Ovary (tissue), 9 donors: ENCODE data around the gene PARD3B. TPM values are rescaled to one million over a fixed set of nuclear protein-coding genes. Genes with fewer than 3 reads are reported as not detected.

Experiments
- DNase-seq, 5 donors: peaks; one replicate each; pipeline ENCODE4 v3.0.0-alpha.2; 2019 to 2020
- H3K27ac ChIP-seq, 2 donors: fragments of 200-600 bp; one replicate each; pipeline versions ENCODE4 v1.5.1 to v1.8.0; 2019 to 2022
- H3K27me3 ChIP-seq: fragments of 200-600 bp; one replicate; pipeline ENCODE4 v1.8.0; 2022
- H3K36me3 ChIP-seq: fragments of 200-600 bp; sonication (generic); one replicate; pipeline ENCODE4 v1.5.1; 2019
- H3K4me1 ChIP-seq: one replicate; pipeline ENCODE4 v1.8.1; 2013; ENCODE audit warnings: mild to moderate bottlenecking, moderate library complexity; ENCODE audit not compliant: insufficient read depth
- H3K4me3 ChIP-seq: fragments of 200-600 bp; sonication (generic); one replicate; pipeline ENCODE4 v1.5.1; 2017
- H3K9me3 ChIP-seq, 2 donors: fragments of 200-600 bp in 1 of 2; sonication (generic) in 1 of 2; one replicate each; pipeline versions ENCODE4 v1.5.1 to v1.8.1; 2013 to 2019; ENCODE audit warnings: mild to moderate bottlenecking in 1 of 2, moderate library complexity in 1 of 2
- EP300 ChIP-seq: sonication (generic); formaldehyde crosslinking; IDR thresholded peaks from one replicate; pipeline ENCODE4 v1.6.1; 2017; ENCODE audit warnings: antibody characterized with exemption
- POLR2A ChIP-seq: fragments of 450-650 bp; IDR thresholded peaks from one replicate; pipeline ENCODE4 v1.6.1; 2017; ENCODE audit warnings: antibody characterized with exemption, mild to moderate bottlenecking, moderate library complexity
- WGBS, 3 donors: extraction: QIAGEN DNeasy Blood & Tissue Kit in 1 of 3; methylation state at CpG; one replicate each; pipeline versions ENCODE4 v1.1.5 to v1.1.7; 2013 to 2017; 5-methylcytosine and 5-hydroxymethylcytosine counted together
- intact Hi-C, 4 donors: fragments of 100-400 bp; cut with DNase I; formaldehyde crosslinking; loops; one replicate each; pipeline versions ENCODE4 v1.11.0 to v1.15.1; 2022 to 2023
- polyA plus RNA-seq, 2 donors: library from polyadenylated mRNA; stranded (reverse); fragments of 200-250 nt in 1 of 2; fragments of 350-450 nt in 1 of 2; fragmentation: Illumina TruSeq in 1 of 2; extraction: RNeasy Lipid Tissue Mini Kit (QIAGEN cat#74804) in 1 of 2; gene quantifications; one replicate each; pipeline ENCODE4 v1.2.3, GENCODE V29; 2013 to 2014
- total RNA-seq, 7 donors: library from RNA; depleted of rRNA in 2 of 7; stranded (reverse); fragments of >200 nt in 2 of 7; fragmentation: NEBNext Ultra II Directional in 3 of 7; extraction: Animal tissue kit (Norgen Biotek cat#: 25700) in 3 of 7; gene quantifications; one replicate each; pipeline versions ENCODE4 v1.1.0 to v1.2.4, GENCODE V29; 2016 to 2023
- TF ChIP-seq, protein P1 (sequence below), 3 donors: fragments of 450-650 bp in 2 of 3; fragments of 200-600 bp in 1 of 3; IDR thresholded peaks; one replicate each; pipeline versions ENCODE4 v1.5.1 to v1.8.0; 2016 to 2022; ENCODE audit warnings: antibody characterized with exemption in 3 of 3, mild to moderate bottlenecking in 1 of 3
- donor health status: DM: no; HTN: no; CAD: no; lungs with moderate emphysema.
- donor health status: DM: no; HTN: no; CAD: no.
- donor health status: Bipolar disorder and iron deficiency.
- donor health status: DM: yes; HTN: yes; CAD: no.
- donor health status: DM: no; HTN: no; CAD: no.
- donor health status: DM: yes; HTN: yes; CAD: no.

The PARD3B gene
- total and polyA plus RNA-seq, 9 donors = 8.2 to 46.6 (median 28.7) TPM

DNA sequence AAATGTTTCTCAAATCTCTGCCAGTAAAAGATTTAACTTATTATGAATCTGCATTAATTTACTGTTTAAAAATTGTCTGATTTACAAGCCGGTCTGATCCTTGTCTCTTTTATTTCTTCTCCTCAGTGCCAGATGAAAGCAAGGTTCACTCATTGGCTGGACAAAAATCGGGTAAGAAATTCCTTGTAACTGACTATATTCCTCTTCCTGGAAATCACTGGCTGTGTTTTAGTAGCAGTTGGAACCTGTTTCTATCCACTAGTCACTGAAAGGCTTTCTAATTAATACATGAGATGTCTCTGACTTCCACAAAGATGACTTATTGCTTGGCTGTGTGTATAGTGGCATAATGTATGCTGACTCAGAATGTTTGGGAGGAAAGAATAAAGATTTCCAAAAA is 700.4 kb downstream of the PARD3B start:
- H3K27ac ChIP-seq = no peak overlapping the region
- WGBS, 3 donors = 9 to 13% (median 12%) methylated on average over 2 of the region's 2 CpGs
- intact Hi-C loops = no loop called here

DNA sequence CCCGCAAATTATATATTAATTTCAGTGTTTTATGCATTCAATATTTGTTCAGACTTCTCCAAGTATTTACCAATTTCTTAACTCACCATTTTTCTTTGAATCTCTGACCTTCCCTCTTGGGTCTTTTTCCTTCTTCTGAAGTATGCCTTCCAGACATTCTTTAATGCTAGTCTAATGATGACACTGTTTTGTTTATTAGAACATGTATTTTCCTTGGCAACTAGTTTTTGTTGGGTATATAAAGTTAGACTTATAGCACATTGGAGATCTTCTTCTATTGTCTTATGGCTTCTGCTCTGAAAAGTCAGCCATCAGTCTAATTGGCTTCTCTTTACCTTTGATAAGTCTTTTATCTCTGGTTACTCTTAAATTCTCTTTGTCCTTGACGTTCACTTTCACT is 713.8 kb downstream of the PARD3B start:
- Histone ChIP-seq H3K27ac (no peak overlapping the region), H3K4me1 (no peaks in the 10 kb centered on the region), H3K27me3 (no peaks in the 10 kb centered on the region), H3K36me3 (no peaks in the 10 kb centered on the region), H3K9me3 (no peaks in the 10 kb centered on the region), H3K4me3 (no peak overlapping the region)
- intact Hi-C loops = no loop called here
- 78 to 84% (median 82%) methylated on average over 2 of the region's 2 CpGs for WGBS, 3 donors
- TF ChIP-seq, protein P1, sequence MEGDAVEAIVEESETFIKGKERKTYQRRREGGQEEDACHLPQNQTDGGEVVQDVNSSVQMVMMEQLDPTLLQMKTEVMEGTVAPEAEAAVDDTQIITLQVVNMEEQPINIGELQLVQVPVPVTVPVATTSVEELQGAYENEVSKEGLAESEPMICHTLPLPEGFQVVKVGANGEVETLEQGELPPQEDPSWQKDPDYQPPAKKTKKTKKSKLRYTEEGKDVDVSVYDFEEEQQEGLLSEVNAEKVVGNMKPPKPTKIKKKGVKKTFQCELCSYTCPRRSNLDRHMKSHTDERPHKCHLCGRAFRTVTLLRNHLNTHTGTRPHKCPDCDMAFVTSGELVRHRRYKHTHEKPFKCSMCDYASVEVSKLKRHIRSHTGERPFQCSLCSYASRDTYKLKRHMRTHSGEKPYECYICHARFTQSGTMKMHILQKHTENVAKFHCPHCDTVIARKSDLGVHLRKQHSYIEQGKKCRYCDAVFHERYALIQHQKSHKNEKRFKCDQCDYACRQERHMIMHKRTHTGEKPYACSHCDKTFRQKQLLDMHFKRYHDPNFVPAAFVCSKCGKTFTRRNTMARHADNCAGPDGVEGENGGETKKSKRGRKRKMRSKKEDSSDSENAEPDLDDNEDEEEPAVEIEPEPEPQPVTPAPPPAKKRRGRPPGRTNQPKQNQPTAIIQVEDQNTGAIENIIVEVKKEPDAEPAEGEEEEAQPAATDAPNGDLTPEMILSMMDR (IDR thresholded peaks at IDR 0.05) = no peak
- TF ChIP-seq EP300 = no peak
- TF ChIP-seq POLR2A = no peak
- no peak for DNase-seq

More for the DNA sequence above, 700.4 kb downstream of the PARD3B start:
- no peak for DNase-seq
- Histone ChIP-seq H3K4me3 (no peak overlapping the region), H3K27me3 (no peaks in the 10 kb centered on the region), H3K36me3 (no peaks in the 10 kb centered on the region), H3K4me1 (no peaks in the 10 kb centered on the region), H3K9me3 (no peaks in the 10 kb centered on the region)
- TF ChIP-seq, protein P1 (IDR thresholded peaks at IDR 0.05) = no peak
- TF ChIP-seq EP300 (no peak), POLR2A (no peak)

DNA sequence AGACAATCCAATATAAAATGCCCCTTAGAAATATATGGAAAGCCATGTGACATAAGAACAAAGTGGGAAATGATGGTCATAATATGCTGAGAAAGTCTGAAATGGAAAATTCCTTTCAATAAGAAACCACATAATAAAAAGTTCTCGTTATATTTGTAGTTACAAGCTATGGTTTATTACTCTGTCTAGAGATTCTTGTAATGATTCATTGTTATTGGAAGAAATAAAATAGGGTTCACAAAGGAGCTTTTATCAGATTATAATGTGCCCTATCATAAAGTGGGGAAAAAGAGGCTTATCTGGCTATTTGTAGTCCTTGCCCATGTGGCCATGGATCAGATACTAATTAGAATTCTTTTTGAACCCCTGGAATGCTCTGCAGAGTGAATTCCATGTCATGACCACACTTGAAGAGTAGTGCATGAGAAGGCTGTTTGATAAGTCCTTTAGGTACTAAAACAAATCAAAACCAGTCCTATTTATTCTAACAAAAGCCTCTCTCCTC is 716.3 kb downstream of the PARD3B start:
- H3K4me1 ChIP-seq = no peaks in the 10 kb centered on the region
- no peak for DNase-seq
- no peaks in the 10 kb centered on the region for H3K27me3 ChIP-seq
- no peaks in the 10 kb centered on the region for H3K36me3 ChIP-seq
- no peak overlapping the region for H3K27ac ChIP-seq
- no peak for TF ChIP-seq POLR2A
- 78 to 91% (median 88%) methylated on average over 1 of the region's 1 CpG for WGBS, 3 donors
- intact Hi-C loops = no loop called here
- H3K9me3 ChIP-seq = no peaks in the 10 kb centered on the region
- no peak overlapping the region for H3K4me3 ChIP-seq

DNA sequence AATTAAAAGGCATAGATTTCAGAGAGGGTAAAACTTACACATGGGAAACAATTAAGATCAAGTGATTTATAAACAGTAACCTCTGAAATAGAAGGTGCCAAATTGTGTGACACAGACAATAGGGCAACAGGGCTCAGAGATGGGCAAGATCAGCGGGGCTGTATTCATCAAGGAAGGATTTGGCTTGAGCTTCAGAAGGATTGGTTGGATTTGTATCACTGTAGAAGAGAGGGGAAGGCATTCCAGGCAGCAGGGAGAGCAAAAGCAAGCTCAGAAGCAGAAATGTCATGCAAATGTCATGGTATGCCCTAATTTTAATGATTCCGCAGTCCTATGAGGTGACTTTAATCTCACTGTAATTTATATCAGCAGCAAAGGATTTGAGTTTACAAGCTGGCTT is 722.0 kb downstream of the PARD3B start:
- no peak for DNase-seq
- TF ChIP-seq POLR2A = no peak
- Histone ChIP-seq H3K27me3 (no peaks in the 10 kb centered on the region), H3K27ac (no peak overlapping the region), H3K36me3 (no peaks in the 10 kb centered on the region), H3K9me3 (no peaks in the 10 kb centered on the region), H3K4me3 (no peak overlapping the region), H3K4me1 (no peaks in the 10 kb centered on the region)
- WGBS, 3 donors = 97 to 99% (median 97%) methylated on average over 2 of the region's 2 CpGs
- intact Hi-C loops = no loop called here

DNA sequence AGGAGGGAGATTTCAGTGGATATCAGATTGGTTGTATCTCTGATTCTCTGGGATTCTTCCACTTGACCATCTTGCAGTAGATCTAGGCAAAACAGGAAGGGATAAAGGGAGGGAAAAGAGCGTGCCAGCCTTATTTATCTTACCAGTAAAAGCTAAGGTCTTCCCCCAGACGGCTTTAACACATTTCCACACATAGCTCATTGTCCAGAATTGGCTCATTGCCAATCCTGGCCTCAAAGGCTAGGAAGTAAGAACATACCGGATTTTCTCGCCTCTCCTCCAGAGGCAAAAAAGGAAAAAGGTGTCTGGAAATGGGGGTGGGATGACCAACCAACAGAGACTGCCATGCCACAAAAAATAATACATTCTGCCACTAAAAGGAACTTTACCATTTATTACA is 725.4 kb downstream of the PARD3B start:
- 67 to 74% (median 73%) methylated on average over 4 of the region's 4 CpGs for WGBS, 3 donors
- DNase-seq = no peak
- no peaks in the 10 kb centered on the region for H3K27me3 ChIP-seq
- H3K36me3 ChIP-seq = no peaks in the 10 kb centered on the region
- TF ChIP-seq POLR2A = no peak
- no peaks in the 10 kb centered on the region for H3K9me3 ChIP-seq
- H3K27ac ChIP-seq = no peak overlapping the region
- no peaks in the 10 kb centered on the region for H3K4me1 ChIP-seq
- no peak overlapping the region for H3K4me3 ChIP-seq
- intact Hi-C loops = no loop called here

DNA sequence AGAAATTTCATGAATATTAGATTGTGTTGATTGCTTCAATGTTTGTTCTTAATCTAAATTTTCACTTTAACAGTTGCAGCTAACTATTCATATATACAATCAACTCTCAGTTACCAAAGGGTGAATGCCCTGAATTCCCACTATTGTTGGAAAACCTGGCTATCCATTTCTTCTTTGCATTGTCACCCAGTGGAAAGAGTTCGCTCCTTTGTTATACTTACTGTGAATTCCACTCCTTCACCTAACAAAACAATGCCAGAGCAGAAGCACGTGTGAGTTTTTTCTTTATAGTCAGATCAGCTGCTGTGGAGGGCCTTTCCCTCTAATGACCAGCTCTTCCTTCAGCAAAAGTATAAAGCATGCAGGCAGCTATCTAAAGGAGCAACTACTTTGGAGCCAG is 727.9 kb downstream of the PARD3B start:
- Histone ChIP-seq H3K4me3 (no peak overlapping the region), H3K9me3 (no peaks in the 10 kb centered on the region), H3K4me1 (no peaks in the 10 kb centered on the region), H3K27me3 (no peaks in the 10 kb centered on the region), H3K36me3 (no peaks in the 10 kb centered on the region), H3K27ac (no peak overlapping the region)
- TF ChIP-seq EP300 (no peak), POLR2A (no peak)
- TF ChIP-seq, protein P1 (IDR thresholded peaks at IDR 0.05) = no peak
- WGBS, 3 donors = 22 to 50% (median 50%) methylated on average over 2 of the region's 2 CpGs
- DNase-seq = no peak
- intact Hi-C loops = no loop called here
